WTC11 (cell line): ENCODE data around the gene HDAC5.

Experiments used
- CREM ChIP-seq: sonication (generic); formaldehyde crosslinking; IDR thresholded peaks from 2 replicates; pipeline ENCODE4 v1.8.1; 2022; ENCODE audit warnings: mild to moderate bottlenecking, missing genetic modification reagents, moderate library complexity
- ETV6 ChIP-seq: sonication (generic); formaldehyde crosslinking; IDR thresholded peaks from 2 replicates; pipeline ENCODE4 v1.8.1; 2022; ENCODE audit warnings: mild to moderate bottlenecking, missing genetic modification reagents
- FOXK1 ChIP-seq: sonication (generic); formaldehyde crosslinking; IDR thresholded peaks from 2 replicates; pipeline ENCODE4 v1.8.0; 2022; ENCODE audit warnings: mild to moderate bottlenecking, moderate library complexity, missing genetic modification reagents
- GRHL2 ChIP-seq: fragments of 250-450 bp; sonication (Bioruptor Pico); IDR thresholded peaks from 2 replicates; pipeline ENCODE4 v1.8.0; 2022; ENCODE audit warnings: mild to moderate bottlenecking, moderate library complexity; ENCODE audit not compliant: insufficient replicate concordance, severe bottlenecking
- NFYB ChIP-seq: sonication (generic); formaldehyde crosslinking; conservative IDR thresholded peaks from 2 replicates; pipeline ENCODE4 v1.8.0; 2022; ENCODE audit warnings: low read depth, missing genetic modification reagents
- NR2C2 ChIP-seq: sonication (generic); formaldehyde crosslinking; IDR thresholded peaks from 2 replicates; pipeline ENCODE4 v1.8.0; 2022; ENCODE audit warnings: mild to moderate bottlenecking, missing genetic modification reagents
- SP1 ChIP-seq: sonication (generic); formaldehyde crosslinking; conservative IDR thresholded peaks from 2 replicates; pipeline ENCODE4 v1.8.1; 2022; ENCODE audit warnings: missing genetic modification reagents
- ZNF121 ChIP-seq: sonication (generic); formaldehyde crosslinking; IDR thresholded peaks from 2 replicates; pipeline ENCODE4 v1.8.0; 2023; ENCODE audit warnings: missing genetic modification reagents
- TF ChIP-seq, protein P1 (sequence below): fragments of 200-600 bp; IDR thresholded peaks from 2 replicates; pipeline ENCODE4 v1.8.0; 2022; ENCODE audit warnings: antibody characterized with exemption
- TF ChIP-seq, protein P2 (sequence below): sonication (generic); formaldehyde crosslinking; IDR thresholded peaks from 2 replicates; pipeline ENCODE4 v1.8.1; 2022; ENCODE audit warnings: low read depth, mild to moderate bottlenecking, moderate library complexity, missing genetic modification reagents, borderline replicate concordance
- TF ChIP-seq, protein P3 (sequence below): sonication (generic); formaldehyde crosslinking; conservative IDR thresholded peaks from 2 replicates; pipeline ENCODE4 v1.8.1; 2022; ENCODE audit warnings: mild to moderate bottlenecking, missing genetic modification reagents

DNA sequence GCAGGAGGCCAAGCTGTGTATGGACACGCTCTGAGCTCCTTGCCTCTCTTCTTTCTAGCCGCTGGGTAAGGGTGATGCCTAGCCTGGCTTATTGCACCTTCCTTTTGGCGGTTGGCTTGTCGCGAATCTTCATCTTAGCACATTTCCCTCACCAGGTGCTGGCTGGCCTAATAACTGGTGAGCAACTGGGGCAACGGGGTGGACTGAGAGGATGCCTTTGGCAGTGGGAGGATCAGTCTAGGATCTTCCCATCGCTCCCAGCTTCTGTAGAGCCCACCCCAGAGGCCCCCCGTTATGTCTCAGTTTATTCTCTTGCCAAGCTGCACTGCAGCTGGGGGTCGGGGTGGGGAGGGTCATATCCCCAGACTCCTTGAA, 48.5 kb downstream of the HDAC5 start:
- TF ChIP-seq, protein P1, sequence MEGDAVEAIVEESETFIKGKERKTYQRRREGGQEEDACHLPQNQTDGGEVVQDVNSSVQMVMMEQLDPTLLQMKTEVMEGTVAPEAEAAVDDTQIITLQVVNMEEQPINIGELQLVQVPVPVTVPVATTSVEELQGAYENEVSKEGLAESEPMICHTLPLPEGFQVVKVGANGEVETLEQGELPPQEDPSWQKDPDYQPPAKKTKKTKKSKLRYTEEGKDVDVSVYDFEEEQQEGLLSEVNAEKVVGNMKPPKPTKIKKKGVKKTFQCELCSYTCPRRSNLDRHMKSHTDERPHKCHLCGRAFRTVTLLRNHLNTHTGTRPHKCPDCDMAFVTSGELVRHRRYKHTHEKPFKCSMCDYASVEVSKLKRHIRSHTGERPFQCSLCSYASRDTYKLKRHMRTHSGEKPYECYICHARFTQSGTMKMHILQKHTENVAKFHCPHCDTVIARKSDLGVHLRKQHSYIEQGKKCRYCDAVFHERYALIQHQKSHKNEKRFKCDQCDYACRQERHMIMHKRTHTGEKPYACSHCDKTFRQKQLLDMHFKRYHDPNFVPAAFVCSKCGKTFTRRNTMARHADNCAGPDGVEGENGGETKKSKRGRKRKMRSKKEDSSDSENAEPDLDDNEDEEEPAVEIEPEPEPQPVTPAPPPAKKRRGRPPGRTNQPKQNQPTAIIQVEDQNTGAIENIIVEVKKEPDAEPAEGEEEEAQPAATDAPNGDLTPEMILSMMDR: no peak
- TF ChIP-seq NR2C2: no peak
- TF ChIP-seq ZNF121 (CRISPR knock-in tag): no peak
- no peak for TF ChIP-seq ETV6 (CRISPR knock-in tag)
- no peak for TF ChIP-seq SP1 (CRISPR knock-in tag)
- TF ChIP-seq NFYB (CRISPR knock-in tag): no peak
- no peak for TF ChIP-seq FOXK1 (CRISPR knock-in tag)
- TF ChIP-seq, protein P2, sequence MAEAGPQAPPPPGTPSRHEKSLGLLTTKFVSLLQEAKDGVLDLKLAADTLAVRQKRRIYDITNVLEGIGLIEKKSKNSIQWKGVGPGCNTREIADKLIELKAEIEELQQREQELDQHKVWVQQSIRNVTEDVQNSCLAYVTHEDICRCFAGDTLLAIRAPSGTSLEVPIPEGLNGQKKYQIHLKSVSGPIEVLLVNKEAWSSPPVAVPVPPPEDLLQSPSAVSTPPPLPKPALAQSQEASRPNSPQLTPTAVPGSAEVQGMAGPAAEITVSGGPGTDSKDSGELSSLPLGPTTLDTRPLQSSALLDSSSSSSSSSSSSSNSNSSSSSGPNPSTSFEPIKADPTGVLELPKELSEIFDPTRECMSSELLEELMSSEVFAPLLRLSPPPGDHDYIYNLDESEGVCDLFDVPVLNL (CRISPR knock-in tag): no peak
- no peak for TF ChIP-seq CREM (CRISPR knock-in tag)
- TF ChIP-seq GRHL2: no peak
- TF ChIP-seq, protein P3, sequence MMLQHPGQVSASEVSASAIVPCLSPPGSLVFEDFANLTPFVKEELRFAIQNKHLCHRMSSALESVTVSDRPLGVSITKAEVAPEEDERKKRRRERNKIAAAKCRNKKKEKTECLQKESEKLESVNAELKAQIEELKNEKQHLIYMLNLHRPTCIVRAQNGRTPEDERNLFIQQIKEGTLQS (CRISPR knock-in tag): no peak
